Brain pericyte (primary cell): ENCODE results near the gene CHST2.

Experiments used
- DNase-seq: peaks from one replicate; pipeline ENCODE4 v3.0.0-alpha.2; 2012; ENCODE audit warnings: low read depth, low spot score

The CHST2 gene

DNA sequence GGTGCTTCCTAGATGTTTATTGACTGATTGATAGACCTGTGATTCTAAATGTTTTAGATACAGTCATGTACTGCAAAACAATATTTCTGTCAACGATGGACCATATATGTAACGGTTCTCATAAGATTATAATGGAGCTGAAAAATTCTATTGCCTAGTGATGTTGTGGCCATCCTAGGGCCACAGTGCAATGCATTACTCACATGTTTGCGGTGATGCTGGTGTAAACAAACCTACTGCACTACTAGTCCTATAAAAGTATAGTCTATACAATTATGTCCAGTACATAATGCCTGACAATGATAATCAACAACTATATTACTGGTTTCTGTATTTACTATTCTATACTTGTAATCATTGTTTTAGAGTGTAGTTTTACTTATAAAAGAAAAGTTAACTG lies 46.8 kb downstream of the CHST2 start:
- DNase-seq = no peak

DNA sequence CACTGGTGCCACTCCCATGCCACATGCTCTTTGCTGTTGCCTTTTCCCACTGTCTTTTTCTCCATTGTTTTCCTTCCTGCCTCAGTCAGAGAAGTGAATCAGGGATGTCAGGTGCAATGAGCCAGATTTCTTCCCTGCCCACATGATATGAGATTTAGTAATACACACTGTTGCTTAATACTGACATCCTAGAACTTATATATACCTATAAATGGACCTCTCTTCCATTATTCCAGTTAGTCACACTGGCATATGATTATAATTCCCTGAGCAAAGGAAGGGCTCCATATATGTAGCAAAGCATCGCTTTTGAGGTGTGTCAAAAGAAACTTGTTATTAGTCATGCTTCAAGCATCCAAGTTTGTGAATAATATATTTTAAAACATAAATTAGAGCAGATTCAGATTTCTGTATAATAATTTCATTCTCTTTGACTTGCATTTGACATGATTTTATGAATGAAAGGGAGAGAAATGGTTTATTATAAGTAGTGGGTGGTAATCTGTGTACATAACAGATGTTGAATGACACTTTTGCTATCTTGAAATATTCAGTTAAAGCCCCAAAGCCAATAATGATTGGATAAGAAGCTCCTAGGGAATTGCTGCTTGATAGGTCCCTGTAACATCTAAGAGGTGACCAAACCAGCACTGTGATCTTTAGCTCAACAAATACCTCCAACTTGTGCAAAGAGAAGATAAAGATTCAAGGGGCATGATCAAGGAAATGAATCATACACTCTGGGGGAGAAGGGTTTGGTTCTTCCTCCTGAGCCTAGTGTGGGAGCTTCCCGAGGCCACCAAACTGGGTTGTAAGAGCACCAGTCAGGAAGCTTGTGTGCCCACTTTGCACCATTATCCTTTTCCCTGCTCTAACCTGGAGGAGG lies 48.6 kb downstream of the CHST2 start:
- no peak for DNase-seq

DNA sequence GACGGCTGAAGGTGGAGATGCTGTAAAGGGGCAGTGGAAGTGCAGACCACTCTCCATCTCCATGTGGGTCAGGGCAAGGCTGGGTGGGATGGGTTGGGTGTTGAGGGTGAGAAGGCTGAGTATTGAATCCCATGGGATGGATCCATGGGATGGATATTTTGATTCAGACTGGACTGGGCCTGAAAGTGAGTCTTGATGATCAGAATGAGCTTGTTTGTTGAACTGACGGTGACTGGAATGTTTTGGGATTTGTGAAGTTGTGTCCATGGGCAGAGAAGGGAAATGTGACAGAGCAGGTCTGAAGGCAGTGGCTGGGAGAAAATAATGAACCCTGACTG lies 49.3 kb downstream of the CHST2 start:
- DNase-seq = no peak

DNA sequence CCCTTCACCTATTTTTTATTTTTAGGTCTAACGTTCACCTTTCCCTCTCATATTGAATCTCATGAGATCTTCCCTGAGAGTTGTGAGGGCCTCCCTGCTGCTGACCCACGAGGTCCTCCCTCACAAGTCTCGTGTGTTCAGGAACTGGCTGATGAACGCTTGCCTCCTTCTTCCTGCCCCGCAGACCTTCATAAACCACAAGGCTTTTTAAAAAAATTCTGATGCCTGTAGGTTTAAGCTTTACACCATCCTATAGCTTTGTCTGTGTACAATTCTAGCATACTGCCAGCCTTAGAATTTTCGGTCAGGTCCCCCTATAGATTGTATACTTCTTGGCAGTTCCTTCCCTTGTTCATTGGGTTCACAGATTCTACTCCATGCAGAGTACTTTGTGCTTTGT lies 50.5 kb downstream of the CHST2 start:
- no peak for DNase-seq

DNA sequence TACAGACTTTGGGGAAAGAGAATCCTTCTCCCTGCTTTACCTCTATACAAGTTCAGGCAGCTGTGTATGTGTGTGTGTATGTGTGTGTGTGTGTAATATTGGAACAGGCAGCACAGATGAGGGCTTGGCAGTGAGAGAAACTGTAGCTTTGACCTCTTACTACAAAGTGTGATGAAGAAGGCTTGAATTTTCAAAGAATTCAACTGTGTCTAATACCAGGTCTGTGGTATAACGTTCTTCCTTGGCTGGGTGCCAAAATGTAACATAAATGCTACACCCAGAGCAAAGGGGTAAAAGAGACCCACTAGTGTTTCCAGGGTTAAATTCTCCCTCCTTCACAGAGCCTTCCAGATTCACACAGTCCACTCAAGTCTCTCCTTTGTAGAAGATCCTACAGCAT lies 51.1 kb downstream of the CHST2 start:
- no peak for DNase-seq

DNA sequence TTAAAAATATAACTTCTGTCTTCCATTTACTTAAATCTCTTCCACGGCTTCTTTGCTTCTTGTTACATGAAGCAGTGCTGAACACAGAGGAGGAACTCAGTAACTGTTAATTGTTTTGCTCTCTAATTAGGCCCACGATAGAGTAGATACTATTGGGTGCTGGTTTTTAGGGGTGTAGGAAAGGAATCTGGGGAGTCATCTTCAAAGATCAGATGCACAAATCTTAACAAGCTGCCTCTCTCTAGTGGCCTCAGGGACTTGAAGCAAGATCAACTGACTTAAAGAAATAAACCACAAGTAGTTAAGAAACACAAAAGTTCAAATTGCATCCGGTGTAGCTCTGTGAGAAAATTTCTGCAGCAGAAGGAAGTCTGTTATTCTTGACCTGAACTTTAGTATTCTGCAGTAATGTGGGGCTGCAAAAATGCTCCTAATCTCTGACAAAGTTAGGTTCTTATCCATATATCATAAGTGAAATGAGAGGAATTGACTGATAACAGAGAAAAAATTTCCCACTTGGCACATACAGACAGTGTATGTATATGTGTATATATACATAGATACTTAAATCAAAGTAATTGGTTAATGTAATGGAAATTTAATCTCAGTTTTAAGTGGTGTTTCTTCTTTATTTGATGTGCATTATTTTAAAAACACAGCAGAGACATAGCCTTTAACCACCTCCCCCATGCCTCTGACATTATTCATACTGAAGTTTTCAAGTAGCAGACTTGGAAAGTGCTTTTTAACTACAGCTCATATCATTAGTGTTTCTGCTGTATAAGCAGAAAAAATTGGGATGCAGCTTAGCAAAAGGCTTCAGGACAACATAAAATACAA lies 51.8 kb downstream of the CHST2 start:
- peak; percentile 65 for DNase-seq

DNA sequence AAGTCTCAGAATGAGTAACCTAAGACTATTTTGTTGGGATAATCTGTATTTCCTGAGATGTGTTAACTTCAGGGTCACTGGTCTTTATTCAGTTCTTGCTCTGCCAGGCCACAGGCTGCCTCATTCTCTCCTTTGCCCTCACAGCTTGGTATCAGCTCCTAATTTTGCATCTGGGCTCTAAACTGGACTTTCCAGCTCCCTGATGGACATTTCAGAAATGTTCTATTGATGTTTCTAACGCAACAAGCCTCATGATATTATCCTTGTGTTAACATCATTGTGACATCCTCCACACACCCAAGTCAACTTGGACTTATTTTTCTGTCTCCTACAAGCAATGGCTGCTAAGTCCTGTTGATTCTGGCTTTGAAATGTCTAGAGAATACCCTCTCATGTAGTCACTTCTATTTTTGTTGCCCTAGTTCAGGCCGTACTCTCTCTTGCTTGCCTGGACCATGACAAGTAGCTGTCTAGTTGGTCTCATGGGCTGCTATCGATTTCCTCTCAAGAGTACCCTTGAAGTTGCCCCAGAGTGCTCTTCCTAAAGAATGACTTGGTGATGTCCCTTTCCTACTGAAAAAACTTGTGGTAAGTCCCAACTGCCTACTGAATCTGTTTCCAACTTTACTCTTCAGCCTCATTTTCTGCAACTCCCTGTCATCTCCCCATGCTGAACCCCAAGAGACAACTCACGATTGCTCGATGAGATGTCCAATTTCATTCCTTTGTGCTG lies 52.7 kb downstream of the CHST2 start:
- DNase-seq = no peak

DNA sequence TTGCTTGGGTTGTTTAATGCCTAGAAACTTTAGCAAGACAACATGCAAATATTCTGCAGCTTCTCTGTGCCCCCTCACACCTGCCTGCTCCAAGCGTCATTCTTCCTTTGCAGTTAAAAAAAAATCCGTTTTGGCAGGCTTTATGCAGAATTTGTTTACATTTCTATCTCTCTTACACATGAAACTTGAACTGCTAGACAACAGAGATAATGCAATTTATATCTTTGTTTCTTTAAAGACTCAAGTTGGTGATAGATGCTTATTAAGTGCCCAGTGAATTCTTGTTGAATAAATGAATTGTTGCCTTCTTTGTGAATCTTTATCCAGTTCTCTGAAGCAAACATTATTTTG lies 53.2 kb downstream of the CHST2 start:
- no peak for DNase-seq

DNA sequence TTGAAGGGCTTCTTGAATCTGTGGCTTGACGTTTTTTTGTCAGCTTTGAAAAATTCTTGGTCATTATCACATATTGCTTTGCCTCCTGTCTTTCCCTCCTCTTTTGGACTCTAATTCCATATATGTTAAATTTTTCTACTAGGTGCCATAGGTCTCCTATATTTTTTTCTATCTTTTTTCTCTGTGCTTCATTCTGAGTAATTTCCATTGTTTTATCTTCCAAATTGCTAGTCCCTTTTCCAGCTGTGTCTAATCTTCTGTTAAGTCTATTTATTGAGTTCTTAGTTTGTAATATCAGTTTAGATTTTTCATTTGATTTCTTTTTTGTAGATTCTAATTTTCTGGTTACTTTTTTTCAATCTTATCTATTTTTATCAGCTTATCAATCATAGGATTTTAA lies 53.7 kb downstream of the CHST2 start:
- no peak for DNase-seq
